ENCODE data around the gene TCEANC. TPM values are rescaled to one million over a fixed set of nuclear protein-coding genes. Genes with fewer than 3 reads are reported as not detected.

TCEANC gene
- total RNA-seq, 2 donors from 2014 or later = 2.9 to 3.5 TPM

DNA sequence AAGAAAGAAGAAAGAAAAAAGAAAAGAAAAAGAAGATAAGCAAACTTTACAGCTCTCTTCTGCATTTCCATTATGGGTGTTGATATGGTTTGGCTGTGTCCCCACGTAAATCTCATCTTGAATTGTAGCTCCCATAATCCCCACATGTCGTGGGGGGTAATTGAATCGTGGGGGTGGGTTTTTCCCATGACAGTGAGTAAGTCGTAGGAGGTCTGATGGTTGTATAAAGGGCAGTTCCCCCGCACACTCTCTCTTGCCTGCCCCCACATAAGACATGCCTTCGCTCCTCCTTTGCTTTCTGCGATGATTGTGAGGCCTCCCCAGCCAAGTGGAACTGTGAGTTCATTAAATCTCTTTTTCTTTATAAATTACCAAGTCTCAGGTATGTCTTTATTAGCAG lies 28.7 kb downstream of the TCEANC start:
- no peak for DNase-seq
- Histone ChIP-seq H3K9ac (ENCODE audit: low read depth in 2 of 2, low read length in 2 of 2) (no peak overlapping the region), H3K4me1 (no peaks in the 10 kb centered on the region), H3K9me3 (no peaks in the 10 kb centered on the region), H3K4me3 (no peak overlapping the region), H3K36me3 (no peaks in the 10 kb centered on the region), H3K27ac (no peak overlapping the region), H3K27me3 (no peaks in the 10 kb centered on the region)
- intact Hi-C loops (cut with DNase I) = no loop called here
- TF ChIP-seq, protein P1, sequence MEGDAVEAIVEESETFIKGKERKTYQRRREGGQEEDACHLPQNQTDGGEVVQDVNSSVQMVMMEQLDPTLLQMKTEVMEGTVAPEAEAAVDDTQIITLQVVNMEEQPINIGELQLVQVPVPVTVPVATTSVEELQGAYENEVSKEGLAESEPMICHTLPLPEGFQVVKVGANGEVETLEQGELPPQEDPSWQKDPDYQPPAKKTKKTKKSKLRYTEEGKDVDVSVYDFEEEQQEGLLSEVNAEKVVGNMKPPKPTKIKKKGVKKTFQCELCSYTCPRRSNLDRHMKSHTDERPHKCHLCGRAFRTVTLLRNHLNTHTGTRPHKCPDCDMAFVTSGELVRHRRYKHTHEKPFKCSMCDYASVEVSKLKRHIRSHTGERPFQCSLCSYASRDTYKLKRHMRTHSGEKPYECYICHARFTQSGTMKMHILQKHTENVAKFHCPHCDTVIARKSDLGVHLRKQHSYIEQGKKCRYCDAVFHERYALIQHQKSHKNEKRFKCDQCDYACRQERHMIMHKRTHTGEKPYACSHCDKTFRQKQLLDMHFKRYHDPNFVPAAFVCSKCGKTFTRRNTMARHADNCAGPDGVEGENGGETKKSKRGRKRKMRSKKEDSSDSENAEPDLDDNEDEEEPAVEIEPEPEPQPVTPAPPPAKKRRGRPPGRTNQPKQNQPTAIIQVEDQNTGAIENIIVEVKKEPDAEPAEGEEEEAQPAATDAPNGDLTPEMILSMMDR (IDR thresholded peaks at IDR 0.05) = no peak

DNA sequence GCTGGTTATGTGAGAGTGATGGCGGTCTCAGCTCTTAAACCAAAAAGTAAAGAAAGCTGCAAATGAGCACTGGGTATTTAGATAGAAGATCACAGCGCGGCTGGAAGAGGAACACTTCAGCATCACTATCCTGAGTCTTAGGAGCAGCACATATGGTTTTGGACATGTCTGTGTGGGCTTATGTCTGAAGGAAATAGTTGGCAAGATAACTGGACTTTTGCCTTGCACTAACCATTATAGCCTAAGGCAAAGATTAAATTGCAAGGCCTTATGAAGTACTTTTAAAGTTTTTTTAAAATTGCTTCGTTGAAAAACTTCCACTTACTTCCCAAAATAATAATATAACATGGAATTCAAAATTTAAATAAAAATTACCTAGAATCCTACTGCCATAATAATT lies 31.4 kb downstream of the TCEANC start:
- TF ChIP-seq, protein P1 (IDR thresholded peaks at IDR 0.05) = no peak
- no peak for DNase-seq
- H3K9me3 ChIP-seq = no peaks in the 10 kb centered on the region
- no peak overlapping the region for H3K27ac ChIP-seq
- H3K4me3 ChIP-seq = no peak overlapping the region
- H3K4me1 ChIP-seq = no peaks in the 10 kb centered on the region
- no peak overlapping the region for H3K9ac ChIP-seq (ENCODE audit: low read depth in 2 of 2, low read length in 2 of 2)
- H3K36me3 ChIP-seq = no peaks in the 10 kb centered on the region
- peaks cover 6% of the 10 kb centered on the region for H3K27me3 ChIP-seq
- intact Hi-C loops (cut with DNase I) = no loop called here

DNA sequence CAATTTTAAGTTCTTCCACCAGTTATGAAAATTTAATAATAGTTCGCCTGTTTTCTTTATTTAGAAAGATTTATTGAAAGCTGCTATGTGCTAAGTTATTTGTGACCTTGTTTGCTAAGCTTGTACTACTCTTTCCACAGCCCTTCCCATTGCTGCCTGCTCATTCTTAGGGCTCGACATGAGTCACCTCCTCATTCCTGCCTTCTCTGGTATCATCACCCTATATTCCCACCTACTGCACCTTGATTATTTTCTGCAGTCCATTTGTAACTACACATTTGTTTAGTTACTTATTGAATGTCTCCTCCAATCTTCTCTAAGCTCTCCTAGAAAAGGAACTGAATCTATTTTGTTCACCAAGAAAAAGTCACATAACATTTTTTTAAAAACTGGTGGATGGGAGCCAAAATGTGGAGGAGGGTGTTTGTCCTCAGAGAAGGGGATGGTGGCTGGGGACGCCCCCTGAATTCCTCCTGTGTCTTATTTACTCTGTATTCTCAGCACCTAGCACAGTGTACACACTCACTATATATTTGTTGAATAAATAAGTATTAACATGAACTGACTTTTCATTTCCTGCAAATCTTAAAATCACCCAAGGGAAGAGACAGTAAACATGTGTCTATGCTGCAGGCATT lies 32.3 kb downstream of the TCEANC start:
- Histone ChIP-seq H3K36me3 (no peaks in the 10 kb centered on the region), H3K4me3 (no peak overlapping the region), H3K27me3 (peaks cover 7% of the 10 kb centered on the region), H3K27ac (no peak overlapping the region), H3K9me3 (no peaks in the 10 kb centered on the region), H3K4me1 (no peaks in the 10 kb centered on the region), H3K9ac (ENCODE audit: low read depth in 2 of 2, low read length in 2 of 2) (no peak overlapping the region)
- DNase-seq = no peak
- TF ChIP-seq, protein P1 (IDR thresholded peaks at IDR 0.05) = no peak
- intact Hi-C loops (cut with DNase I) = no loop called here

DNA sequence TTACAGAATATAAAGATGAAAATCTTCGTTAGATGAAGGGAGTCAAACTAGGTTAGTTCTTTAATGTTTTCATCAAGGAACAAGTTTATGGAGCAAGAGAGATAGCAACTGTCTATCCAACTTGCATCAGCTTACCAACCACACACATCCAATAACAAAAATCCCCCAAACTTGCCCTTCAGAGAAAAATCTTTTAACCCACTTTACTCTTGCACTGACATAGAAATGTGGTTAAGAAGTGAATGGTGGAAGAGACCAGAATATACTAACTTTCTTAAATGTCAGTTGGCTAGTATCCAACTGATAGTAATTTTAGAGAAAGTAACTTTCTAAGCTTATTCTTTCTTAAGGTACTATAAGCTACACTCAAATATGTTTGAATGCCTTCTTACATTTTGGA lies 34.3 kb downstream of the TCEANC start:
- Histone ChIP-seq H3K36me3 (no peaks in the 10 kb centered on the region), H3K4me3 (no peak overlapping the region), H3K4me1 (no peaks in the 10 kb centered on the region), H3K9me3 (no peaks in the 10 kb centered on the region), H3K9ac (ENCODE audit: low read depth in 2 of 2, low read length in 2 of 2) (no peak overlapping the region), H3K27ac (no peak overlapping the region), H3K27me3 (peaks cover 7% of the 10 kb centered on the region)
- TF ChIP-seq, protein P1 (IDR thresholded peaks at IDR 0.05) = no peak
- no peak for DNase-seq
- intact Hi-C loops (cut with DNase I) = no loop called here

DNA sequence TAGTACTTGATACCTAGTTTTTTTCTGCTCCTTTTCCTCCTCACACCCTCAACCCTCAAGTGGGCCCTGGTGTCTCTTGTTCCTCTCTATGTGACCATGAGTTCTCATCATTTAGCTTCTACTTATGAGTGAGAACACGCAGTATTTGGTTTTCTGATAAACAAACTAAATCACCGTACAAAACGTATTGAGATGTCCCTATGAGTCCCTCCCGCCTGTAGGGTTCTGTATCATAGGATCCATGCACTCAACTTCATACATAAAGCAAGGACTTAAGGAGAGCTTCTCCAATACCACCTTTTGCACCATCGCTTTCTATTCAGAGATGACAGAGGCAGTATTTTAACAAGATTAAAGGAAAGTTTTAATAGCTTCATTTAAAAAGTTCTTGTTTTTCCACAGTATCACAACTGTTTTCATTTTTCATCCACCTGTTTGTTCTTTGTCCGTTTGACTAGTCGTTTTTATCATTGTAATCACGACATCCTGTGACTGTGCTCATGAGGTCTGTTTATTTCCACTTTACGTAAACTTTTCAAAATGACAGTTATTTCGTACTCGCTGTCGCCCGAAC lies 35.5 kb downstream of the TCEANC start:
- H3K9me3 ChIP-seq = no peaks in the 10 kb centered on the region
- peaks cover 7% of the 10 kb centered on the region for H3K27me3 ChIP-seq
- H3K4me1 ChIP-seq = no peaks in the 10 kb centered on the region
- peak overlapping the region; percentile 85 for H3K27ac ChIP-seq
- no peaks in the 10 kb centered on the region for H3K36me3 ChIP-seq
- TF ChIP-seq, protein P1 (IDR thresholded peaks at IDR 0.05) = no peak
- intact Hi-C loops (cut with DNase I) = no loop called here
- H3K4me3 ChIP-seq = peak overlapping the region; percentile 58
- H3K9ac ChIP-seq (ENCODE audit: low read depth in 2 of 2, low read length in 2 of 2) = peak overlapping the region; percentile 33 to 90
- DNase-seq = no peak

All from colonic mucosa (tissue), 4 donors.